GOT3 (cell line): ENCODE data around the gene GP9.
"Not testable (repeated sequence)": the region's sequence is repeated elsewhere in the genome, so short reads cannot be mapped to it uniquely, and the experiment has no call there.

Experiments
- DNase-seq: peaks from one replicate; lab custom pipeline; 2025; ENCODE audit warnings: mixed read lengths; lab: John Stamatoyannopoulos, UW

Gene GP9

GRCh38 chr3:129050556-129051295 lies 9.9 kb upstream of the GP9 start:
- no peak for DNase-seq

GRCh38 chr3:129051871-129052340 lies 8.7 kb upstream of the GP9 start:
- no peak for DNase-seq

GRCh38 chr3:129052675-129053074 lies 7.9 kb upstream of the GP9 start:
- DNase-seq, result no peak

- no peak for DNase-seq
These were observed 5.9 kb upstream of the GP9 start for GRCh38 chr3:129054605-129055104.

- no peak for DNase-seq
These were observed 4.0 kb upstream of the GP9 start for GRCh38 chr3:129056451-129057173.

- no peak for DNase-seq
These were observed 3.3 kb upstream of the GP9 start for GRCh38 chr3:129057249-129057648.

GRCh38 chr3:129058441-129059200 lies 2.0 kb upstream of the GP9 start:
- DNase-seq, result no peak

- no peak for DNase-seq
These were observed 1.1 kb upstream of the GP9 start for GRCh38 chr3:129059311-129059958.

- no peak for DNase-seq
These were observed 676 bp downstream of the GP9 start for GRCh38 chr3:129061023-129061887.

- DNase-seq, result no peak
These were observed 1.6 kb downstream of the GP9 start for GRCh38 chr3:129061888-129062834.

GRCh38 chr3:129063091-129063640 lies 2.6 kb downstream of the GP9 start:
- DNase-seq, result no peak

- DNase-seq, result no peak
These were observed 3.4 kb downstream of the GP9 start for GRCh38 chr3:129063841-129064482.

- DNase-seq, result no peak
These were observed 4.6 kb downstream of the GP9 start for GRCh38 chr3:129065016-129065719.

GRCh38 chr3:129065720-129066073 lies 5.1 kb downstream of the GP9 start:
- DNase-seq, result no peak

GRCh38 chr3:129067719-129068118 lies 7.1 kb downstream of the GP9 start:
- not testable (repeated sequence) for DNase-seq

- DNase-seq, result no peak
These were observed 7.8 kb downstream of the GP9 start for GRCh38 chr3:129068291-129068886.

GRCh38 chr3:129069313-129070085 lies 8.9 kb downstream of the GP9 start:
- DNase-seq, result not testable (repeated sequence)
